Colonic mucosa (tissue), 4 donors: Measurements from ENCODE around the gene EFHC2. TPM values are rescaled to one million over a fixed set of nuclear protein-coding genes. Genes with fewer than 3 reads are reported as not detected.

Experiments
- DNase-seq: peaks from one replicate; pipeline ENCODE4 v3.0.0-alpha.2; 2020
- H3K27ac ChIP-seq: fragments of 200-600 bp; one replicate; pipeline ENCODE4 v1.8.0; 2021
- H3K27me3 ChIP-seq: fragments of 200-600 bp; one replicate; pipeline ENCODE4 v1.8.0; 2021
- H3K36me3 ChIP-seq: fragments of 200-600 bp; one replicate; pipeline ENCODE4 v1.8.0; 2021
- H3K4me1 ChIP-seq: fragments of 200-600 bp; one replicate; pipeline ENCODE4 v1.8.0; 2021; ENCODE audit warnings: mild to moderate bottlenecking
- H3K4me3 ChIP-seq: fragments of 200-600 bp; one replicate; pipeline ENCODE4 v1.8.0; 2021
- H3K9ac ChIP-seq, 2 donors: one replicate each; pipeline ENCODE4 v1.7.0; 2013; ENCODE audit warnings: control low read depth in 2 of 2, low read depth in 2 of 2, low read length in 2 of 2
- H3K9me3 ChIP-seq: fragments of 200-600 bp; one replicate; pipeline ENCODE4 v1.8.0; 2021
- intact Hi-C: fragments of 100-400 bp; cut with DNase I; formaldehyde crosslinking; loops from one replicate; pipeline ENCODE4 v1.14.1; 2022
- total RNA-seq, 2 donors: library from RNA; stranded (reverse); fragmentation: NEBNext Ultra II Directional in 1 of 2; extraction: Animal tissue kit (Norgen Biotek cat#: 25700) in 1 of 2; gene quantifications; one replicate each; pipeline ENCODE4 v1.2.1, GENCODE V29; 2021
- TF ChIP-seq, protein P1 (sequence below): fragments of 200-600 bp; IDR thresholded peaks from one replicate; pipeline ENCODE4 v1.8.0; 2022; ENCODE audit warnings: antibody characterized with exemption, mild to moderate bottlenecking
- donor health status: healthy.
- donor health status: DM: no; HTN: no; CAD: no.
- donor health status: DM: no; HTN: no; CAD: no.

EFHC2 gene
- total RNA-seq, 2 donors from 2014 or later, result 0.57 to 2.0 TPM

GRCh38 chrX:44310227-44310626, 33.2 kb downstream of the EFHC2 start:
- intact Hi-C loops, result no loop called here

DNA sequence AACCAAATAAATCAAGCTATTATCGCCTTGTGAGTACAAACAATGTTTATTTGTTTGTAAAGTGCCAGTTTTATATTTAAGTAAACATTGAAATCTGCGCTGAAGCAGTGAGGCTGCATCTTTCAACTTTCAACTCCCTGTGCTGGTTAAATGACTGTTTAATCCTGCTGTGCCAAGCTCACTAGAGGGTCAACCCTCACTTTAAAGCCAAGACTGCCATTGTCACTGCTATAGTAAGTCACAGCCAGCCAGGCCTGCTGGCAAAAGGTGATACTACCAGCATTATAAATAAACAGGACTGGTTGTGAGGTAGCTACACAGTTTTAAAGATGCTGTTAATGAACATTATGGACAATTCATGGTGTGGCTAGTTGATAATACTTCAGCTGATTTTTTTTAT, 34.6 kb downstream of the EFHC2 start:
- DNase-seq, result no peak
- intact Hi-C loops, result no loop called here
- TF ChIP-seq, protein P1, sequence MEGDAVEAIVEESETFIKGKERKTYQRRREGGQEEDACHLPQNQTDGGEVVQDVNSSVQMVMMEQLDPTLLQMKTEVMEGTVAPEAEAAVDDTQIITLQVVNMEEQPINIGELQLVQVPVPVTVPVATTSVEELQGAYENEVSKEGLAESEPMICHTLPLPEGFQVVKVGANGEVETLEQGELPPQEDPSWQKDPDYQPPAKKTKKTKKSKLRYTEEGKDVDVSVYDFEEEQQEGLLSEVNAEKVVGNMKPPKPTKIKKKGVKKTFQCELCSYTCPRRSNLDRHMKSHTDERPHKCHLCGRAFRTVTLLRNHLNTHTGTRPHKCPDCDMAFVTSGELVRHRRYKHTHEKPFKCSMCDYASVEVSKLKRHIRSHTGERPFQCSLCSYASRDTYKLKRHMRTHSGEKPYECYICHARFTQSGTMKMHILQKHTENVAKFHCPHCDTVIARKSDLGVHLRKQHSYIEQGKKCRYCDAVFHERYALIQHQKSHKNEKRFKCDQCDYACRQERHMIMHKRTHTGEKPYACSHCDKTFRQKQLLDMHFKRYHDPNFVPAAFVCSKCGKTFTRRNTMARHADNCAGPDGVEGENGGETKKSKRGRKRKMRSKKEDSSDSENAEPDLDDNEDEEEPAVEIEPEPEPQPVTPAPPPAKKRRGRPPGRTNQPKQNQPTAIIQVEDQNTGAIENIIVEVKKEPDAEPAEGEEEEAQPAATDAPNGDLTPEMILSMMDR, result no peak
- no peaks in the 10 kb centered on the region for H3K9me3 ChIP-seq
- no peaks in the 10 kb centered on the region for H3K27me3 ChIP-seq
- no peaks in the 10 kb centered on the region for H3K4me1 ChIP-seq
- H3K27ac ChIP-seq, result no peak overlapping the region
- no peaks in the 10 kb centered on the region for H3K36me3 ChIP-seq
- no peak overlapping the region for H3K4me3 ChIP-seq
- H3K9ac ChIP-seq, result no peak overlapping the region

More at GRCh38 chrX:44310227-44310626, 33.2 kb downstream of the EFHC2 start:
- Histone ChIP-seq H3K9ac (no peak overlapping the region), H3K4me3 (no peak overlapping the region), H3K27ac (no peak overlapping the region), H3K27me3 (no peaks in the 10 kb centered on the region), H3K36me3 (no peaks in the 10 kb centered on the region), H3K9me3 (no peaks in the 10 kb centered on the region), H3K4me1 (no peaks in the 10 kb centered on the region)
- TF ChIP-seq, protein P1, result no peak
- no peak for DNase-seq

- DNase-seq, result peak; percentile 42
- no peaks in the 10 kb centered on the region for H3K36me3 ChIP-seq
- no peak overlapping the region for H3K27ac ChIP-seq
- H3K27me3 ChIP-seq, result no peaks in the 10 kb centered on the region
- no peak overlapping the region for H3K4me3 ChIP-seq
- H3K4me1 ChIP-seq, result no peaks in the 10 kb centered on the region
- intact Hi-C loops, result no loop called here
- no peak overlapping the region for H3K9ac ChIP-seq
- H3K9me3 ChIP-seq, result no peaks in the 10 kb centered on the region
- TF ChIP-seq, protein P1, result no peak
Observed at GRCh38 chrX:44306356-44306755, 37.1 kb downstream of the EFHC2 start.

- Histone ChIP-seq H3K27ac (no peak overlapping the region), H3K4me1 (no peaks in the 10 kb centered on the region), H3K4me3 (no peak overlapping the region), H3K27me3 (no peaks in the 10 kb centered on the region), H3K9me3 (no peaks in the 10 kb centered on the region), H3K36me3 (no peaks in the 10 kb centered on the region), H3K9ac (no peak overlapping the region)
- TF ChIP-seq, protein P1, result no peak
- DNase-seq, result peak; percentile 26
- intact Hi-C loops, result no loop called here
Observed at GRCh38 chrX:44305921-44306320, 37.6 kb downstream of the EFHC2 start.

DNA sequence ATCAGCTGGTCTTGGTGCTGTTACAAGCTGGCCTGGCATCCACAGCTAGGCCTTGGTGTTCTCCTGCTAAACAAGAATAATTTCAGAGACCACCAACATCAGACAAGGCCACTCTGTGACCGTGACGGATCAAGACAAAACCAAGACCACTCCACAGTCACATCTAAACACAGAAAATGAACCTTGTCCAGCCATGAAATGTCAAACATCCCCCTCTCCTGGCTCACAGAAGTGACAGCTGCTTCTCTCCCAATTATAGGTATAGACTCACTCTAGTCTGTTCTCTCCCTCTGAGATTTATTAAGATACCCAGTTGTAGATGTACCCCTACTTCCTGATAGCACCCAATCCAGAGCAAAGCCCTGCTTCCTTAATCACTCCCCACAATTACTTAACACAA, 40.4 kb downstream of the EFHC2 start:
- Histone ChIP-seq H3K4me1 (no peaks in the 10 kb centered on the region), H3K36me3 (no peaks in the 10 kb centered on the region), H3K27me3 (no peaks in the 10 kb centered on the region), H3K4me3 (no peak overlapping the region), H3K27ac (no peak overlapping the region), H3K9me3 (no peaks in the 10 kb centered on the region), H3K9ac (no peak overlapping the region)
- intact Hi-C loops, result no loop called here
- DNase-seq, result no peak
- TF ChIP-seq, protein P1, result no peak

- H3K27me3 ChIP-seq, result no peaks in the 10 kb centered on the region
- no peak overlapping the region for H3K9ac ChIP-seq
- intact Hi-C loops, result no loop called here
Observed at GRCh38 chrX:44299177-44299576, 44.3 kb downstream of the EFHC2 start.

More at GRCh38 chrX:44299177-44299576, 44.3 kb downstream of the EFHC2 start:
- TF ChIP-seq, protein P1, result no peak
- Histone ChIP-seq H3K27ac (no peak overlapping the region), H3K36me3 (no peaks in the 10 kb centered on the region), H3K9me3 (no peaks in the 10 kb centered on the region), H3K4me3 (no peak overlapping the region), H3K4me1 (no peaks in the 10 kb centered on the region)
- DNase-seq, result no peak
